Body of pancreas (tissue), 4 donors: Measurements from ENCODE around the gene ICE1.

Source experiments
- POLR2A ChIP-seq, 3 donors: fragments of 450-650 bp; IDR thresholded peaks; one replicate each; pipeline ENCODE4 v1.6.1; 2016; ENCODE audit warnings: antibody characterized with exemption in 3 of 3, mild to moderate bottlenecking in 2 of 3
- TF ChIP-seq, protein P1 (sequence below), 7 experiments: fragments of 450-650 bp in 4 of 7; fragments of 200-600 bp in 3 of 7; sonication (generic) in 3 of 7; IDR thresholded peaks; one replicate each; pipeline ENCODE4 v1.5.1; 2016 to 2019; ENCODE audit warnings: antibody characterized with exemption in 7 of 7

DNA sequence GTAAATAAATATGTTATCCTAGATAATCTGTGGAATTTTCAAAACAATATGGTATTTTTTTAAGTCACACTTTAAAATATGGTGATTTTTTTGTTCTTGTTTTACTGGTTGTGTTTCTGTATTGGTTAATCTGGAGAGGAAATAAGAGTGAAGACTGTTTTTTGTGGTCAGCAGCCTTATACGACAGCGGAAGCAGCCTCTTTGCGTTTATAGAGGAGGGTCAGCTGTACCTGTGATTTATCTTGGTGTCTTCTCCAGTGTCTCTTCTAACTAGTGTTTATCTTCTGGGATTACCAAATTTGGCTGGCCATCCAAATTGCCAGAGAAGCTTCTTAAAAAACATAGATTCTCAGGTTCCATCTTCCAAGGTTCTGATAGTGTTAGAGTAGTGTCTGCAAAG, 58.7 kb downstream of the ICE1 start:
- no peak for TF ChIP-seq POLR2A (IDR thresholded peaks at IDR 0.05)
- TF ChIP-seq, protein P1, sequence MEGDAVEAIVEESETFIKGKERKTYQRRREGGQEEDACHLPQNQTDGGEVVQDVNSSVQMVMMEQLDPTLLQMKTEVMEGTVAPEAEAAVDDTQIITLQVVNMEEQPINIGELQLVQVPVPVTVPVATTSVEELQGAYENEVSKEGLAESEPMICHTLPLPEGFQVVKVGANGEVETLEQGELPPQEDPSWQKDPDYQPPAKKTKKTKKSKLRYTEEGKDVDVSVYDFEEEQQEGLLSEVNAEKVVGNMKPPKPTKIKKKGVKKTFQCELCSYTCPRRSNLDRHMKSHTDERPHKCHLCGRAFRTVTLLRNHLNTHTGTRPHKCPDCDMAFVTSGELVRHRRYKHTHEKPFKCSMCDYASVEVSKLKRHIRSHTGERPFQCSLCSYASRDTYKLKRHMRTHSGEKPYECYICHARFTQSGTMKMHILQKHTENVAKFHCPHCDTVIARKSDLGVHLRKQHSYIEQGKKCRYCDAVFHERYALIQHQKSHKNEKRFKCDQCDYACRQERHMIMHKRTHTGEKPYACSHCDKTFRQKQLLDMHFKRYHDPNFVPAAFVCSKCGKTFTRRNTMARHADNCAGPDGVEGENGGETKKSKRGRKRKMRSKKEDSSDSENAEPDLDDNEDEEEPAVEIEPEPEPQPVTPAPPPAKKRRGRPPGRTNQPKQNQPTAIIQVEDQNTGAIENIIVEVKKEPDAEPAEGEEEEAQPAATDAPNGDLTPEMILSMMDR (IDR thresholded peaks at IDR 0.05) = no peak
